Measurements from ENCODE around the gene CDR2L. TPM values are rescaled to one million over a fixed set of nuclear protein-coding genes. Genes with fewer than 3 reads are reported as not detected.
A peak's percentile ranks its signal among the peaks of the same experiment; 100 is the strongest.

The CDR2L gene
- total RNA-seq (2021) (28.6 to 31.3 TPM (median 31.0 TPM) in 3 replicates), Bru-seq, nascent RNA (percentile 62 among the genes with signal in this experiment)
- long read RNA-seq, experiment 1, transcript CDR2L-201 (5 exons, 3,536 nt): major isoform, 44 of 89 reads
- long read RNA-seq, experiment 1, partial matches to known transcripts: 30 of 89 reads
- long read RNA-seq, experiment 1, other reads (novel, unspliced or antisense): 15 of 89 reads
- long read RNA-seq, experiment 2, transcript CDR2L-201 (5 exons, 3,536 nt): major isoform, 16 of 43 reads
- long read RNA-seq, experiment 2, partial matches to known transcripts: 25 of 43 reads
- long read RNA-seq, experiment 2, other reads (novel, unspliced or antisense): 2 of 43 reads
- long read RNA-seq, experiment 3: 0 reads

- peak within 1 kb of the TSS; percentile 100 for H3K27ac Mint-ChIP-seq
Observed at GRCh38 chr17:74987418-74987908, at the start of gene CDR2L. Gene CDR2L (plus strand): TSS chr17:74987632. CDS start chr17:74988044, 412 bp downstream.

GRCh38 chr17:74938194-74938950 lies 49.1 kb upstream of the CDR2L start:
- no peaks in the 10 kb centered on the region for H3K36me3 Mint-ChIP-seq
- no peak for DNase-seq (ENCODE audit: low spot score)
- H3K27ac Mint-ChIP-seq: no peak overlapping the region
- no peak for ATAC-seq
- peaks cover 68% of the 10 kb centered on the region for H3K27me3 Mint-ChIP-seq (ENCODE audit: low read depth)
- peaks cover 4% of the 10 kb centered on the region for H3K4me1 Mint-ChIP-seq
- POLR2A ChIA-PET: no interaction called here
- H3K4me3 Mint-ChIP-seq: no peak overlapping the region
- no peaks in the 10 kb centered on the region for H3K9me3 Mint-ChIP-seq
- CTCF ChIA-PET: interaction anchor here (0.9 to 3.8 kb wide), 8 partner anchors 14 to 73 kb away, joined by 3 to 24 read pairs (median 9); partner anchors contain the start of genes OTOP2 and USH1G
- TF ChIP-seq USF1 (CRISPR knock-in tag; IDR thresholded peaks at IDR 0.05): no peak
- TF ChIP-seq FOXP4 (CRISPR knock-in tag; IDR thresholded peaks at IDR 0.05): no peak
- TF ChIP-seq STAT6 (CRISPR knock-in tag; conservative IDR thresholded peaks at IDR 0.05; ENCODE audit: low read depth): no peak
- no peak for TF ChIP-seq ZNF396 (CRISPR knock-in tag; IDR thresholded peaks at IDR 0.05; ENCODE audit: borderline replicate concordance)
- TF ChIP-seq ATF3 (CRISPR knock-in tag; conservative IDR thresholded peaks at IDR 0.05): no peak
- no peak for TF ChIP-seq SMAD3 (CRISPR knock-in tag; IDR thresholded peaks at IDR 0.05; ENCODE audit: borderline replicate concordance)
- no peak for TF ChIP-seq TEAD4 (CRISPR knock-in tag; IDR thresholded peaks at IDR 0.05)
- no peak for TF ChIP-seq GRHL2 (CRISPR knock-in tag; IDR thresholded peaks at IDR 0.05; ENCODE audit: insufficient replicate concordance, severe bottlenecking)
- no peak for TF ChIP-seq ESRRA (CRISPR knock-in tag; IDR thresholded peaks at IDR 0.05; ENCODE audit: borderline replicate concordance)

More at GRCh38 chr17:74987418-74987908, at the start of gene CDR2L:
- DNase-seq (ENCODE audit: low spot score): peak; percentile 98
- Mint-ChIP-seq H3K4me3 (peak within 1 kb of the TSS; percentile 97), H3K27me3 (ENCODE audit: low read depth) (peaks cover 2% of the 10 kb centered on the region; the same call in 1 of the 2 replicates), H3K9me3 (no peaks in the 10 kb centered on the region), H3K4me1 (peaks cover 18% of the 10 kb centered on the region), H3K36me3 (no peaks in the 10 kb centered on the region)
- peak; percentile 90 for ATAC-seq
- TF ChIP-seq SP1 (CRISPR knock-in tag; conservative IDR thresholded peaks at IDR 0.05): peak; percentile 84; the same call in 1 of the 2 replicates
- TF ChIP-seq CREM (CRISPR knock-in tag; IDR thresholded peaks at IDR 0.05): 0 out of 2 replicates have a peak, but pooled peaks have one; percentile 28
- TF ChIP-seq NFE2L1 (CRISPR knock-in tag; IDR thresholded peaks at IDR 0.05): peak; percentile 57; the same call in 1 of the 2 replicates
- 0 out of 2 replicates have a peak, but pooled peaks have one; percentile 64 for TF ChIP-seq TP53 (CRISPR knock-in tag; IDR thresholded peaks at IDR 0.05)
- TF ChIP-seq ZBTB21 (CRISPR knock-in tag; IDR thresholded peaks at IDR 0.05; ENCODE audit: borderline replicate concordance): 0 out of 2 replicates have a peak, but pooled peaks have one; percentile 27
- TF ChIP-seq E2F5 (CRISPR knock-in tag; IDR thresholded peaks at IDR 0.05): peak; percentile 71; the same call in 1 of the 2 replicates
- TF ChIP-seq MYBL2 (CRISPR knock-in tag; IDR thresholded peaks at IDR 0.05): 0 out of 2 replicates have a peak, but pooled peaks have one; percentile 20
- TF ChIP-seq OVOL2 (CRISPR knock-in tag; IDR thresholded peaks at IDR 0.05; ENCODE audit: borderline replicate concordance): no peak
- TF ChIP-seq ATF3 (CRISPR knock-in tag; conservative IDR thresholded peaks at IDR 0.05): no peak
- TF ChIP-seq ZNF219 (CRISPR knock-in tag; IDR thresholded peaks at IDR 0.05; ENCODE audit: borderline replicate concordance): no peak
- TF ChIP-seq TEAD1 (CRISPR knock-in tag; IDR thresholded peaks at IDR 0.05): 0 out of 2 replicates have a peak, but pooled peaks have one; percentile 25
- no peak for TF ChIP-seq ESRRA (CRISPR knock-in tag; IDR thresholded peaks at IDR 0.05; ENCODE audit: borderline replicate concordance)
- TF ChIP-seq ELF4 (CRISPR knock-in tag; IDR thresholded peaks at IDR 0.05; ENCODE audit: low read depth): no peak; the same call in 1 of the 2 replicates
- TF ChIP-seq HMGXB4 (CRISPR knock-in tag; IDR thresholded peaks at IDR 0.05): peak; percentile 69; the same call in 1 of the 2 replicates
- peak; percentile 72; the same call in 1 of the 2 replicates for TF ChIP-seq CBFB (CRISPR knock-in tag; IDR thresholded peaks at IDR 0.05; ENCODE audit: low read depth)
- TF ChIP-seq NFYB (CRISPR knock-in tag; conservative IDR thresholded peaks at IDR 0.05; ENCODE audit: low read depth): peak; percentile 44
- TF ChIP-seq ATF1 (CRISPR knock-in tag; IDR thresholded peaks at IDR 0.05): 0 out of 2 replicates have a peak, but pooled peaks have one; percentile 26
- TF ChIP-seq KAT7 (CRISPR knock-in tag; IDR thresholded peaks at IDR 0.05; ENCODE audit: borderline replicate concordance): 0 out of 2 replicates have a peak, but pooled peaks have one; percentile 84
- CTCF ChIA-PET: interaction anchor here (0.6 to 4.0 kb wide), 22 partner anchors 11 to 955 kb away, joined by 3 to 51 read pairs (median 5); partner anchors contain the start of genes HID1, MIF4GD, MRPL58 and NUP85
- POLR2A ChIA-PET: interaction anchor here (1.4 to 2.4 kb wide), 4 partner anchors 15 to 48 kb away, joined by 3 to 30 read pairs (median 9); partner anchors contain the start of genes HID1 and MRPL58

Measured in WTC11 (cell line).